ENCODE data around the gene MSI2.

DNA sequence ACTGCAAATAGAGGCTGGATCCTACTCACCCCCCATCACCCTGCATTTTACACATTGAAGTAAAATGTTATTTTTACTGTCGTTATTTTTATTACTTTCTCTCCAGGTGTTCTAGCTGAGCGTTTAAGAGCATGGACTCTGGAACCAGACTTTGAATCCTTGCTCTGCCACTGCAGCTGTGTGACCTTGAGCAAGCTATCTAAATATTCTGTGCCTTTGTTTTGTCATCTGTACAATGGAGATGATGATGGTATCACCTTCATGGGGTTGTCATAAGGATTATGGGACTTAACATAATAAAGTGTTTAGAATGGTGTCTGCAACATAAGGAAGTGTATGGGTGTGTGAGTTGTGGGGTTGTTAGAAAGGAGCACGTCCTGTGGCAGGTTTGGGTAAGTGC lies 17.8 kb downstream of the MSI2 start:
- no peak for TF ChIP-seq POLR2A (IDR thresholded peaks at IDR 0.05)
- TF ChIP-seq, protein P1, sequence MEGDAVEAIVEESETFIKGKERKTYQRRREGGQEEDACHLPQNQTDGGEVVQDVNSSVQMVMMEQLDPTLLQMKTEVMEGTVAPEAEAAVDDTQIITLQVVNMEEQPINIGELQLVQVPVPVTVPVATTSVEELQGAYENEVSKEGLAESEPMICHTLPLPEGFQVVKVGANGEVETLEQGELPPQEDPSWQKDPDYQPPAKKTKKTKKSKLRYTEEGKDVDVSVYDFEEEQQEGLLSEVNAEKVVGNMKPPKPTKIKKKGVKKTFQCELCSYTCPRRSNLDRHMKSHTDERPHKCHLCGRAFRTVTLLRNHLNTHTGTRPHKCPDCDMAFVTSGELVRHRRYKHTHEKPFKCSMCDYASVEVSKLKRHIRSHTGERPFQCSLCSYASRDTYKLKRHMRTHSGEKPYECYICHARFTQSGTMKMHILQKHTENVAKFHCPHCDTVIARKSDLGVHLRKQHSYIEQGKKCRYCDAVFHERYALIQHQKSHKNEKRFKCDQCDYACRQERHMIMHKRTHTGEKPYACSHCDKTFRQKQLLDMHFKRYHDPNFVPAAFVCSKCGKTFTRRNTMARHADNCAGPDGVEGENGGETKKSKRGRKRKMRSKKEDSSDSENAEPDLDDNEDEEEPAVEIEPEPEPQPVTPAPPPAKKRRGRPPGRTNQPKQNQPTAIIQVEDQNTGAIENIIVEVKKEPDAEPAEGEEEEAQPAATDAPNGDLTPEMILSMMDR (IDR thresholded peaks at IDR 0.05), result no peak
